ENCODE measurements around the gene UNC45B.
"Not testable (repeated sequence)": the region's sequence is repeated elsewhere in the genome, so short reads cannot be mapped to it uniquely, and the experiment has no call there.

Gene UNC45B

DNA sequence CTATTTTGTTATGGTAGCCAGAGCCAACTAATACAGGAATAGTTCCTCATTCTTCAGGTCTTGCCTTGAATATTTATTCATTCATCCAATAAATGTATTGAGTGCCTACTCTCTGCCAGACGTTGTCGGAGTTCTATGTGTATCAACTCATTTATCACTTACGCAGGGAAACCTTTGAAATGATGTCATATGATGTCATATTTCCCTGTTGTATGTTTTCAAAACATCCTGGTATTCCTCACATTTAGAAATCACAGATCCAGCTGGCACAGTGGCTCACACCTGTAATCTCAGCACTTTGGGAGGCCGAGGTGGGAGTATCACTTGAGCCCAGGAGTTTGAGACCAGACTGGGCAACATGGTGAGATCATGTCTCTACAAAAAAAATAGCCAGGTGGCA is 2.8 kb upstream of the UNC45B start:
- DNase-seq: no peak

GRCh38 chr17:35146214-35146833 is 1.3 kb upstream of the UNC45B start:
- no peak for DNase-seq

GRCh38 chr17:35148144-35148543 is 527 bp downstream of the UNC45B start:
- no peak for DNase-seq

GRCh38 chr17:35149941-35150340 is 2.3 kb downstream of the UNC45B start:
- DNase-seq: no peak

- not testable (repeated sequence) for DNase-seq
Measured at GRCh38 chr17:35151080-35151479, 3.5 kb downstream of the UNC45B start.

DNA sequence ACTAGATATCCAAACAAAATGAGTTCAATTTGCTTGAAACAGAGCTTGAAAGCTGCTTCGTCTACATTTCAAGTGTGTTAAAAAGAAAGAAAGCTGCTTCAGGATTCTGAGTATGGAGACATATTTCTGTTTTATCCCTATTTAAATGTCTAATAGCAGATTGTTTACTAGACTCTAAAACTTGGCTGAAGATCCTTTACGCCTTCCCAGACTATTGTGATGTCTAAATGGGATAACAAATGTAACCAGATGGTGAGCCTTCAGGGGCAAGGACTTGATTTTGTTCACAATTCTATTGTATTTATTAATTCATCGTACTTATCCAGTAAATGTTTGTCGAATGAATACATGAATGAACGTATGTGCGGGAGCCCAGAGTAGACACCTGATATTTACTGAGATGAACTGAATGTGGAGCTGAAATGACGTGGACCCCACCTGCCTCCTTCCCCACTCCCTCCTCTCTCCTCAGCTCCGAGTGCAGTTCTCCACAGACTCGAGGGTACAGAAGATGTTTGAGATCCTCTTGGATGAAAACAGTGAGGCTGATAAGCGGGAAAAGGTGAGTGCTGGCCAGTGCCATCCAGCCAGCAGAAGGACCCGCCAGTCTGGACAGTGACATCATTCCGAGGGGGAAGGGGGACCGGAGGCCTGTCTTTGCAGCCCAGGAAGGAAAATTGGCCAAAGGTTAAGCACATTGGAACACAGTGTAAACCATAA is 5.0 kb downstream of the UNC45B start:
- no peak for DNase-seq

GRCh38 chr17:35154196-35155165 is 6.9 kb downstream of the UNC45B start:
- DNase-seq: no peak

DNA sequence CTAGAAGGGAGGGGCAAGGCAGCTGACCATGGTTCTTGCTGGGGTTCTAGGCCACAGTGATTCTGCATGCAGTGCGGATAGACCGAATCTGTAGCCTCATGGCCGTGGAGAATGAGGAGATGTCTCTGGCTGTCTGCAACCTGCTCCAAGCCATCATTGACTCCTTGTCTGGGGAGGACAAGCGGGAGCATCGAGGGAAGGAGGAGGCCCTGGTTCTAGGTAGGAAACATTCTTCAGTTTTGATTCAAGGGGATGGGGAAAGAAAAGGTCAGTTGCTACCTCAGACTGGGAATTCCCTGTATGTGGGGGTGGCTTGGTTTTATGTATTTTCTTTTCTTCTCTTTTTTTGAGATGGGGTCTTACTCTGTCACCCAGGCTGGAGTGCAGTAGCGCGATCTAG is 7.6 kb downstream of the UNC45B start:
- no peak for DNase-seq

- no peak for DNase-seq
Measured at GRCh38 chr17:35159940-35160339, 12.3 kb downstream of the UNC45B start.

DNA sequence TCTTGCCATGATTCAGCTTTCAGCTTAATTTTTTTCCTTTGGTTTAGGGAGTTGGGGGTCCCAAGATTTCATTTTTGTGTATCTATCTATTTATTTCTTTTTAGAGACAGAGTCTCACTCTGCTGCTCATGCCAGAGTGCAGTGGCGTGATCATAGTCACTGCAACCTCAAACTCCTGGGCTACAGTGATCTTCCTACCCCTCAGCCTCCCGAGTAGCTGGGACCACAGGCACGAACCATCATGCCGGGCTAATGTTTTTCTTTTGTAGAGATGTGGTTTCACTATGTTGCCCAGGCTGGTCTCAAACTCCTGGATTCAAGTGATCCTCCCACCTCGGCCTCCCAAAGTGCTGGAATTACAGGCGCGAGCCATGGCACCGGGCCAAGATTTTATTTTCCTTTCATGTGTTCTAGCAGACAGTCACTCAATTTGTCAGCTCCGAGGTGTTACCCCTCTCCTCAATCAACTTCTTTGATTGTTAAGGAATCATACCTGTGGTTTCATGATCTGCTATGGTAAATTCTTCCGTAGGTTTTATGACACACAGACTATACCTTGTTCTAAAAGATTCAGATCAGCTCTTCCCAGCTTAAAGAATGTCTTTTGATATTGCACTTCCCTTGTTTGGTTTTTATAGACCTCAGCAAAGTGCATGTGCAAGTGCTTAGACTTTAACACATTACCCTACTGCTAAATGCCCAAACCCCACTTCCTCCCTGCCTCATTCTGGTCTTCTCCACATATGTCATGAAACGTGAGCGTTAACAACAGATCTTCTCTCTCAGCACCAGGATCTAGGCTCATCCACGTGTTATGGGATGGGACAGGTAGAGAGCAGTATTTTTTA is 13.0 kb downstream of the UNC45B start:
- DNase-seq: peak; percentile 22

GRCh38 chr17:35161281-35161761 is 13.7 kb downstream of the UNC45B start:
- DNase-seq: no peak

- no peak for DNase-seq
Measured at GRCh38 chr17:35162755-35163154, 15.1 kb downstream of the UNC45B start.

DNA sequence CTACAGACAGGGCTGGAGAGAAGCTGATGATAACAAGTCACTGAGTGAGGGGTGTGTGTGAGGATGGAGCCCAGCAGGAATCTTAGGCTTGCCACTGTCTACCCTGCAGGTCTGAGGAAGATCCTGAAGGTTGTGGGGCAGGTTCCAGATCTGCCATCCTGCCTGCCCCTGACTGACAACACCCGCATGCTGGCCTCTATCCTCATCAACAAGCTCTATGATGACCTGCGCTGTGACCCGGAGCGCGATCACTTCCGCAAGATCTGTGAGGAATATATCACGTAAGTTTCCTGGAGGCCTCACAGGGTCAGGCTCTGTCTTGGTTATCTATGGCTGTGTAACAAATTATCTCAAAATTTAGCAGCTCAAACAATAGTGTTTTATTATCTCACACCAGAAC is 16.3 kb downstream of the UNC45B start:
- DNase-seq: no peak

- no peak for DNase-seq
Measured at GRCh38 chr17:35164716-35165115, 17.1 kb downstream of the UNC45B start.

DNA sequence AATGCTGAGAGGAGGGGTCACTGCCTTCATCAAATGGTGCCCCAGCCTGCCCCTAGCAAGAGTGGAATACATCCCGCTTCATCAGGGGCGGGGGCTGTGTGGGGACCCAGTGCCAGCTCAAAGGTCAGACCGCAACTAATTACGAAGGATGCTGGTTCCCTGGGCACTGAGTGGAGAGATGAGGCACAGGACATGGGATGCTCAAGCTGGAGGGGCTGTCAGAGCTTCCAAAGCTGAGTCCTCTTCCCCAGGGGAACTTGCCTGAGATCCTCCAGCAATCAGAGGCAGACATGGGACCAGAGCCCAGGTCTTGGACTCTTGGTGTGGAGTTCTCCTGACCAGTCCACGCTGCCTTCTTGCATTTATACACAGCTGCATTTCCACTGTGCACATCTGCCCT is 18.9 kb downstream of the UNC45B start:
- no peak for DNase-seq

DNA sequence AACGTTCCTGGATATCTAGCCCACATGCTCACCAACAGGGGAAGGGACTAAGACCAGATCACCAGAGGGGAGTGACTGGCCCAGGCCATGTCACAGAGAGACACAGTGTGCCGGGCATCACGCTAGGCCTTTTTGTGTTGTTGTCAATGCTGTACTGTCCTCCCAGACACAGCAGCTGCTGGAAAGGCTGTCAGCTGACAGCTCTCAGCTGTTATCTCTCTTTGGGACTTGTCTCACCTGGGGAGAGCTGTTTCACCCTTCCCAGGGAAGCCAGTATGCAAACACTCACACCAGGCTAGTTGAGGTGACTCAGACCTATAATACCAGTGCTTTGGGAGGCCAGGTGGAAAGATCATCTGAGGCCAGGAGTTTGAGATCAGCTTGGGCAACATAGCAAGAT is 19.4 kb downstream of the UNC45B start:
- DNase-seq: no peak

DNA sequence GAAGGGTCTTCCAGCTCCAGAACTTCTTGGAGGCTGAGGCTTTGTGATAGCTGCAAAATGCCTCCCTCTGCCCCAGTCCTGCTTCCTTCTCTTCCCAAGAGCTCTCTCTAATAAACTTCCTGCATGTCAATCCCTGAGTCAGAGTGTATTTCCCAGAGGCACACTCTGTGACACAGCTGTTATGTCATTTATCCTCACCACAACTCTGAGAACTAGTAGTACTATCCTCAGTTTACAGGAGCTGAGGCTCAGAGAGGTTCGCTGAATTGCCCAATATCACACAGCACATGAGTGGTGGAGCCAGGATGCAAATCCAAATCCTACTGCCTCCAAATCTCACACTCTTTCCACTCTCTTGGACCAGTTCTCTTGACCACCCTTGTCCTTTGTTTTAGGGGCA is 20.0 kb downstream of the UNC45B start:
- no peak for DNase-seq

DNA sequence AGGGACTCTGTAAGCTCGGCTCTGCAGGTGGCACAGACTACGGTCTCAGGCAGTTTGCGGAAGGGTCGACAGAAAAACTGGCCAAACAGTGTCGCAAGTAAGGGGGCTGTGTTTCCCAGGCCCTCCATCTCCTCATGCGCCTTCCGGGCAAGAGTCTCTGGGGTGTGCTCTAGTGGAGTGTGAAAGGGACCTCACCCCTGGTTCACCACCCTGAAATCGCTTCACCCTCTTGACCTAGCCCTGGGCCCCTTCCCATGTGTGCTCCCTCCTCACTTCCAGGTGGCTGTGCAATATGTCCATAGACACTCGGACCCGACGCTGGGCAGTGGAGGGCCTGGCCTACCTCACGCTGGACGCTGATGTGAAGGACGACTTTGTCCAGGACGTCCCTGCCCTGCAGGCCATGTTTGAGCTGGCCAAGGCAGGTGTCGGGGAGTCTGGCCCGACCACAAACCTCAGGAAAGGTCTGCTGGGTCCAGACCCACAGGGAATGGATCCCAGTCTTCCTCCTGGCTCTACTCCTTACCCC is 22.3 kb downstream of the UNC45B start:
- DNase-seq: no peak

DNA sequence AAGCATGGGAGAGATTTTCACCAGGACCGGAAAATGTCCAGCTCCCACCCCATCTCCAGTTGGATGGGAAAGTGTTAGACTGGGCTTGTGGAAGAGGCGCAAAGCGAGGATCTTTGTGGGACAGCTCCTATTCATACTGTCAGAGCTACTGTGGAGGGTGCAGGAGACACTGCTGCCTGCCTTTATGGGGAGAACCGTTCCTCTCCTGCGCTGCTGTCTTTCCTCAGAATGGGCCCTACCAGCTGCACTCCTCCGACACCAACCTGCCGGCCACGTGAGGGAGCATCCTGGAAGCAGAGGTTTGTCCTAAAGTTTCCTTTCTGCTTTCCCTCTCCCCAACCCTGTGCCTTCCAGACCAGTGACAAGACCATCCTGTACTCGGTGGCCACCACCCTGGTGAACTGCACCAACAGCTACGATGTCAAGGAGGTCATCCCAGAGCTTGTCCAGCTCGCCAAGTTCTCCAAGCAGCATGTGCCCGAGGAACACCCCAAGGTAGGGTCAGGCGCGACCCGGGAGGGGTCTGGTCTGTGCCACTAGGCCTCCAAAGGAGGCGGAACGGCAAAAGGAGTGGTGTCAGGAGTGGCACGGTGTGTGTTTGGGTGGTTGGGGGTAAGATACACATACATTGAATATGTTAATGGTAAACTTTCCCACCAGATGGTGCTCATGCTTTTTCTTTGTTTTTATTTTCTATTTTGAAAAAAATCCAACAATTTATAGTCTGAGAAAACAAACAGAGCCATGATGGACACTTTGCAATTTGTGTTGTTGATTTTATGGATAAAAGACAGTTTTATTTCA is 23.6 kb downstream of the UNC45B start:
- DNase-seq: no peak

- DNase-seq: no peak
Measured at GRCh38 chr17:35171834-35172233, 24.2 kb downstream of the UNC45B start.

- not testable (repeated sequence) for DNase-seq
Measured at GRCh38 chr17:35172321-35172720, 24.7 kb downstream of the UNC45B start.
